CD4-positive, alpha-beta T cell treated with Interleukin-12 subunit alpha and Interleukin-12 subunit beta, for 1 hour (primary cell): ENCODE data around the gene TENM4.
"Not testable (repeated sequence)": the region's sequence is repeated elsewhere in the genome, so short reads cannot be mapped to it uniquely, and the experiment has no call there.

Source experiments
- DNase-seq: peaks from one replicate; pipeline ENCODE4 v3.0.0-alpha.2; 2020

The TENM4 gene

DNA sequence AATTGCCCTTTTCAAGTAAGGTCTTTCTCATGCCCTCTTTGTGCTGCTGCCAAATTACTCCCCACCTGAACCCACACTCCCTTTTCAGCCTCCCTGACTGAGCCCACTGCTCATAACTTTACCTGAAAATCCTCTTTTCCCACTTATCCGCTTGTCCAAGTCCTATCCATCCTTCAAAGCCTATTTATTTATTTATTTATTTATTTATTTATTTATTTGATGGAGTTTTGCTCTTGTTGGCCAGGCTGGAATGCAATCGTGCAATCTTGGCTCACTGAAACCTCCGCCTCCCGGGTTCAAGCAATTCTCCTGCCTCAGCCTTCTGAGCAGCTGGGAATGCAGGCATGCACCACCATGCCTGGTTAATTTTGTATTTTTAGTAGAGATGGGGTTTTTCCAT lies 613.5 kb downstream of the TENM4 start:
- not testable (repeated sequence) for DNase-seq

DNA sequence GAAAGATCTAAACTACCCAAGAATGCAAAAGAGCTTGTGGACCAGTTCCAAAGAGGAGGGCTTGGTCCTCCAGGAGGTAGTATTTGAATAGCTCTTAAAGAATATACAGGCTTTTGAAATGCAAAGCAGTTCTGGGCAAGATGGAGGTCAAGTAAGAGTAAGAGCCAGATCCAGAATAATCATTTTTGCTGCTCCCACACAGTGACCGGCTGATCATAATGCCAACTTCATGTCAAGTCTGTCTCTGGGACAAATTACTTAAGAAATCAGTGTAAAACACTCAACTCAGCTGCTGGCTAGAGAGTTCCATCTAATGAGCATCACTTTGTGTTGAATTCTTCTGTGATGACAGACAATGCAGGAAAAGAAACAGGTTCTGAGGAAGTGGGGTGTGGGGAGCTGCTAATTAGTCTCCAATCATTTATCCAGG lies 615.2 kb downstream of the TENM4 start:
- DNase-seq, result no peak

DNA sequence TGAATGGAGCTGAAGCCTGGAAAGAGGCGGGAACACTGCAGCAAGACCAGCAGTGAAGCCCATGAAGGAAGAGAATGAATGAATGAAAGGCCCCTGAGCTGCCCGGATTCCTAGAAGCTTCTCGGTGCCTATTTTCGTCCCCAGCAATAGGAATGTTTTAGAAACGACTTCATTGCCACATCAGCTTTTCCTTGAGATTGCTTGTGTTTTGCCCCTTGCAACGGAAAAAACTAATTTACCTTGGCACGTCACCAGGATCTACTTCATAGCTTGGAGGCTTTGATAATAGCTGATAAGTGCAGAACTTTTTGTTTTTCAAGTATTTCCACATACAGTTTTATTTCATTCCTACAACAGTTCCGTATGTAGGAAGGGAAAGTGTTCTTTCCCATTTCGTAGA lies 617.2 kb downstream of the TENM4 start:
- no peak for DNase-seq

DNA sequence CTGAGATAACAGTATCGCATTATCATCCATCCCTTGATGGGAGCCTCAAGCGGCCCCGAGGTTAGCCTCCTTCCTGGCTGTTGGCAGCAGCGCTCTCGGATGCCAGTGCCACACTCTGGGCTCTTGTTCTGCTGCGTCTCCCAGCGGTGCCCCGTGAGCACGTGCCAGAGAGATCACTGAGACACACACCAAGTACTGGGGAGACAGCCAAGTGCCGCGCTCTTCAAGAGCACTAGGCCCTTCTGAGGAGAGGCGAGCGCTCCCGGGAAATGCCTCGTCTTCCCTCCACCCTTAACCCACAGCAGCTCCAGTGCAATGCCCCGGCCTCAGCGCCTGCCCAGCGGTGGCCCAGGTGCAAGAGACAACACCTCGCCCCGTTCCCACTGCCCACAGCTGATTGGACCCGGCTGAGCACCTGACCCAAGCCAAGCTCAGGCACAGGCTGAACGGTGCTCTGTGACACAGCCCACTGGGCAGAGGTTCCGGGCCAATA lies 617.9 kb downstream of the TENM4 start:
- no peak for DNase-seq

DNA sequence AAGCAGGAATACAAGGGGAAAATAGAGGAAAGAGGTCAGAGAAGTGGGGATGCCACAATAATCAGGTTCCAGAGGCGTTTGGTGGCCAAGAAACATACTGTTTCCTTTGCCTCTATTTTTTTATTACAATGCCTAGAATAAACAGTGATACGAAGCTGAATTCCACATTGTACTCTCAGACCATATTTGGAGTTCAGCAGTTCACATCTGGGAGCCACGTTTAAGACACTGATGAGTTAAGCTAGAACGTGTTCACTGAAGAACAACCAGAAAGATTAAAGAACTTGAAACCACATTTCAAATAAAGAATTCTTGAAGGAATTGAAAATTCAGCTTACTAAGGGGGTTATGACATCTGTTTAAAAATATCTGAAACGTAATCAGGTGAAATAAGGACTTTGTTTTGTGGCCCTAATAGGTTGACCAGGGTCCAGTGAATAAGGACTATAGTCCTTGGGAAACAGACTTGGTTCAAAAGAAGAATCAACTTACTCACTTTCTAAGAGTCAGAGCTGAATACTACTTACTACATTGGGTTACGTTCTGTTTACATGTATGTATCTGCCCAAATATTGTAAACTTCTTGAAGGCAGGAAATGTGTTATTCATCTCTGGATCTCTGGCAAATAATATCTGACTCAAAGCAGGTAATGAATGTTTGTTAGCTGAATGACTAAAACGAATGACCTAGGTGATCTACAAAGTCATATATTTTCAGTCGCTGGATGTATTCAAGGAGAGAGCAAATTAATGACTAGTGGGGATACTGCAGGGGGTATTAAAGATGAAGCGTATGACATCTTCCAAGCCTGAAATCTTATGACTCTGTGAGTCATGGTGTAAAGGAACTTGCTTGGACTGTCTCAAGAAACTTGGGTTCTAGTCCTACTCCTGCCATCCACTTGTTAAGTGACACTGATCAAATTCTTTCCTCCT lies 619.2 kb downstream of the TENM4 start:
- DNase-seq, result no peak

DNA sequence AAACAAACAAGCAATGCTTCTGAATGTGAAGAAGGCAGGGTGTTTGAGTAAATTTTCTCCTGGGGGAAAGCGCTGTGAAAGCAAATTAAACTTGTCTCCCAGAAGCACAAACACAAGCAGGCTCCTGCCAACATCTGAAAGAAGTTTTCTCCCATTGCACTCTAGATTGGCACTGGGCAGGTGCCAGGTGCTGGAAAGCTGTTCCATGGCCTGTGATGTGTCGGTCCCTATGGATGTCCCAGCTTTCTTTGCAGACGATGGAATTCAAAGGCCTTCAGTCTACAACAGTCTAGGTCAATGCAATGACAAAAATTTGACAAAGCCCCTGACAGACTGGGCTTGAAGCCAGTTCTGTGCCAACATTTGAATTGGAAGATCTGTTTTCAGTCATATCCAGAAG lies 620.1 kb downstream of the TENM4 start:
- no peak for DNase-seq

DNA sequence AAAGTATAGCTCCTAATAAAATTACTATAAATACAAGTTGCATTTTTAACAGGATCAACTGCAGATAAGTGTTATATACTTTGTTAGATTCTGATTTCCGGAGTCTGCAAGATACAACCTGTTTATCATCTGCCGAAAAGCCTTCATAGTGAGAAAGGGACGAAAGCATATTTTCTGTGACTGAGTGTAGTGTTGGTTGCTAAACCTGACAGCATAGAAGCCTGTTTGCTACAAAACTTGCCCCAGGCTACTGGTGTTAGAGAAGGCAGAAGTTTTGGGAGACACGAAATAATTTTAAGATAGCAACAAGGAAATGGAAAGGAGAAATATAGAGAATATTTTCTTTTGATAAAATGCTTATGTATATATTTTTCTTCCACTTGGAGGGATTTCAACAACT lies 622.6 kb downstream of the TENM4 start:
- no peak for DNase-seq

DNA sequence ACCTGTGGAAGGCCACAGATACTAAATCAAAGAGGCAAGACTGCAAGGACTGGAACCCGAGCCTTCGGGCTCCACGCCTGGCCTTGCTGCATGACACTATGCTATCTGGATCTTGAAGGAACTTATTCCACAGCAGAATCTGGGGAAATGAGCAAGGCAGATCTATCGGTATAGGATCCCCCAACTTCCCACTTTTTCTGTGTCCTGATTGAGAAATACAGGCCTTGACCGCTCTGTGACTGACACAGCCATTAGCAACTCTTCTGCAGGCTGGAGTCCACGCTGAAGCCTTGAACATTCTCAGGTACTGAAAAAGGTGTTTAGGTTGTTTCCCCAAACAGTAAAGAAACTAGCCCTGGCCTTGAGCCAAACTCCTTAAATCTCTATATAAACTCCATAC lies 625.0 kb downstream of the TENM4 start:
- DNase-seq, result no peak

DNA sequence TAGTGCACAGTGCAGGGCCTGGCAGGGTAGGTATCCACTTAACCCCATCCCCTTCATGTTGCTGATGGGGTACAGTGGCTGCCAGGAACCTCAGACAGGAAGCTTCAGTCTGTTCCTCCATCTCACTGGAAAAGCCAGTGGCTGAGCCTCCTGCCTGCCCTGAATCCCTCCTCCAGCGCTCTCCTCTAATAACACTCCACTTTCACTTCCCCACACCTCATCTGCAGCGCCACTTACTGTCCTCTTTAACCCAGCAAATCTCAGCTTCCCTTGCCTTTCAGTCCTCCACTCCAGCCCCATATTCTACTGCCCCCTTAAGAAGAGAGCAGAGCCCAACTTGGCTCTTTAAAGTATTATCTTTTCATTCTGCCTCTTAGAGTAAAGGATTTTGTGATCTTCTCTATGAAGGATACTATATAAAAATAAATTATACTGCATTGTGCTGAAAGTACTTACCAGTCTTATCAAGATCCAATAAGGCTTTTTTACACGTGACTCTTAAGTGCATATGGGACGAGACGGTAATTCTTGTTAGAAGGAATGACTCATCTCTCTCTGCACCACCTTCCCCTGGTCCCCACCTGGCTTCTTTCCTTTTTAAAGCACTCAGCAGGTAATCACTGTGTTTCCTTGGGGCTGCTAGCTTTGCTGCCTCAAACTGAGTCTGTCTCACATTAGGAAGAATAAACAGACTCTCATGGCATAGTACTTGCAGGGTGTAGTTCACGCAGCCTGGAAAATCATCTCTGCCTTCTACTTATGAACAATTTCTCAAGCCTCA lies 628.1 kb downstream of the TENM4 start:
- no peak for DNase-seq

DNA sequence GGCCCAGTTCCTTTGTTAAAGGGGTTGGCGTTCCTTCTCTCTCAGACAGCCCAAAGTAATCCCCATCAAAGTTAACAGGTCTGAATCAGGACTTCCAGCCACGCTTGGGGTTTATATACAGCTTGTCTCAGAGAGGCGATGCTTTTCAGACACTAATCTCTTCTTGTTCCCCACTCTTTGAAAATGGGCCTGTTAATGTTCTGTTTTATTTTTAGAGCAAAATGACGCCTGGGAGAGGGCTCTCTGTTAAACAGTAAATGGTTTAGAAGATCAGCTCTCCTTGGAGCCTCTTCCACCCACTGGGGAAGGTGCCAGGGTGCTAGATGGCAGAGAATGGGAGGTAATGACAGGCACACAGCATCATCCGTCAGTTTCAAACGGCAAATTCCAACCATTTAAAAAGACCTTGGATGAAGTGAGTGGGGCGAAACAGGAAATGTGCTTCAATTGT lies 630.2 kb downstream of the TENM4 start:
- no peak for DNase-seq

DNA sequence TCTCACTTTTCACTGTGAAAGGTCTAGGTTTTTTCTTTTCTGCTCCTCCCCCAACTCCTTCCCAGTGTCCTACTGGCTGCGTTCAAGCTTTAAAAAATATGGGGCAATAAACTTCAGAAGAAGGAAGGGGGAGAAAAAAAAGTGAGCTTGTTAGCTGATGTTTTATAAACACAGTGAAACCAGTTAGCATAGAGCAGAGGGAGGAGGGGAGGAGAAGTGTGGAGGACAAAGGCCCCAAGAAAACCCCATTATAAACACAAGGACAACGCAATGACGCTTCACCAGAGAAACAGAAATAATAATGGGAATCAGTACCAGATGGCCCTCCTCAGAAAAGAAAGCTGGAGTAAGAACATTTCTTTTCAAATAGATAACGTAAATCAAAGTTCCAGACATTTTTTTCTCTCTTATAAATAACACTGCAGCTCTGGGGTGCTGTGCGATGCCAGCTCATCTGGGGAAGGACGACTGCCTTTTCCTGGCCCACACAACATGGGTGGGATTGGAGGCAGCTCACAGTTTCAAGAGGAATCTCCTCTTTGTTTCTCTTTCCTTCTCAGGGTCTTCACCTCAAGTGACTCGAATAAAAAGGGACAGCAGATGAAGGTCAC lies 630.8 kb downstream of the TENM4 start:
- no peak for DNase-seq

DNA sequence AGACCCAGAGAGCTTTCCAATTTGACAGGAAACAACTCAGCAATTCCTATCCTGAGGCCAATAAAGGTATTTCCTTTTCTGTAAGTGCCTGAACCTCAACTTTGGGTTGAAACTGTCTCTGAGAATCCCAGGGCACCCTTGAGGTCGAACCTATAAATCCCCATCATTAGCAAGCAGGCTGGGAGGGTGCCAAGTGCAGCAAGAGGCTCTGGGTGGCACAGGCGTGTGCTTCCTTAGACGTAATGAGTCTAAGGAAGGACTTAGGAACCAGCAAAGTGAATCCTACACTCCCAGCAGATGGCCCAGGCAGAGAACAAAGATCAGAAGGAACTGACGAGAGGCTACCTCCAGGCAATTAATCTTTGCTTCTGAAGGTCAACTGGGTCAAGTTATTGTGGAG lies 631.9 kb downstream of the TENM4 start:
- DNase-seq, result no peak

DNA sequence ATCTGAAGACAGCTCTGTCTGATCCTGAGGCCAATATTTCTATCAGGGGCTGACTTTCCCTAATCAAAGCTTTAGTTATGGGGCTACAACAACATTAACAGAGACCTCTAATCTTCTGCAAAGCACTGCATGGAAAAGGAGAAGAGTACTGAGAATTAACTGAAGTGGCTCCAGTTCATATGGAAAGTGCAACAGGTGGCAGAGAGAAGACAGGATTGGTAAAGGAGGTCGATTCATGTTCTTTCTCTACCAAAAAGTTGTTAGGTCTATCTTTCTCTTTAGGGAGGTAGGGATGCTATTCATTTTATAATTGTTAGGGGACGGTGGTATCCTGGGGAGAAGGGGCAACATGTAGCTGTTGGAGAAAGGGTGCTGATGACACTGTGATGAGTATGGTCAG lies 633.5 kb downstream of the TENM4 start:
- DNase-seq, result no peak

DNA sequence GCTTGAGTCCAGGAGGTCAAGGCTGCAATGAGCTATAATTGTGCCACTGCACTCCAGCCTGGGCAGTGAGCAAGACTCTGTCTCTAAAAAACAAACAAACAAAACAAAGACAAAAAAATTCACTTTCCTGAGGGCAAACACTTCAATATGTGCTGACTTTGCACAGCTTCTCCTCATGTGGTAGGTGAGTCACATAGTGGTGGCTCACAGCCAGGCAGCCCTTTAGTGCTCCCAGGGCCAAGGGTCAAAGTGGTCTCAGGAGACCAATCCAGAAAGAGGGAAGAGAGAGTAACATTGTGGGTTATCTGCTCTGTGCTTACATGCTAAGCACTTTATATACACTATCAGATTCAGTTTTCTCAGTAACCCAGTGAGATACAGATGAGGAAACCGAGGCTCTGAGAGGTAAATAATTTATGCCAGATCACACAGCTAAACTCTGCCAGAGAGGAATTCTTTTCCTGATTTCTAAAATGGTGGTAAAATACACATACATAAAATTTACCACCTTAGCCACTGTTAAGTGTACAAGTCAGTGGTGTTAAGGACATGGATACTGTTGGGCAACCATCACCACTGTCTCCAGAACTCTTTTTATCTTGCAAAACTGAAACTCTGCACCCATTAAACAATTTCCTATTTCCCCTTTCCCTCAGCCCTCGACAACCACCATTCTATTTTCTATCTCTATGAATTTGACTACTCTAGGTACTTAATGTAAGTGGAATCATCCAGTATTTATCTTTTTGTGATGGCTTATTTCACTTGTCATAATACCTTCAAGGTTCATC lies 634.4 kb downstream of the TENM4 start:
- DNase-seq, result no peak

DNA sequence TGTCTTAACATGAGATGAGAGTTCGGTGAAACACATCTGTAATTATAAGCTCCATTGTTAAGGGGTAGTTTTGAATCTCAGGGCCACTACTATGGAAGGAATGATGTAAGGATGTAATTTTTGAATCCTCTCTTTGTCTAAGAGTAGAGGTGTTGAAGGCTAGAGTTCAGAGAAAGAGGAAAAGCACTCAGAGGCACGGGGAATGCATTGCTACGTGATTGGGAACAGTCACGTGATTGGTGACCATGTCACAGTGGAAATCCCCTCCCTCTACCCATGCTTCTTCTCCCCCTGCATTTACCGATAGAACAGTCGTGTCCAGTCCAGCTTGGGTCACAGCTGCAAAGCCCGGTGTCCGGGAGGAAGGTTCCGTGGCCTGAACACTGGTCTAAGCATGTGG lies 635.8 kb downstream of the TENM4 start:
- no peak for DNase-seq

DNA sequence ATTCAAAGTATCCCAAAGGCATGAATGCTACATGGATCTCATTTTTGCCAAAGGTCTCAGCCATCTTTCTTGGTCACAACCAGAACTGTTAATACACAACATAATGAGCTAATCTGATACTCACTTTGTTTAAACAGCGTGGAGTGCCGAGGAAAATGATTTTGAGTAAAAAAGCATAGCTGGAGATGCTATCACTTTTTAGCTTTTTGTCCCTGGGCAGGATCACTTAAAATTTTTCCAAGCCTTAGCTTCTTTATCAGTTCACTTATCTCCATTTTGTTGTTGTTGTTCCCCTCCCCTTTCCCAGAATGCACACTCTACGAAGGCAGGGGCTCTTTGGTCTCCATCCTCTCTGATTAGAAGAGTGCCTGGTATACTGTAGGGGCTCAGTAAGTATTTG lies 636.8 kb downstream of the TENM4 start:
- no peak for DNase-seq

DNA sequence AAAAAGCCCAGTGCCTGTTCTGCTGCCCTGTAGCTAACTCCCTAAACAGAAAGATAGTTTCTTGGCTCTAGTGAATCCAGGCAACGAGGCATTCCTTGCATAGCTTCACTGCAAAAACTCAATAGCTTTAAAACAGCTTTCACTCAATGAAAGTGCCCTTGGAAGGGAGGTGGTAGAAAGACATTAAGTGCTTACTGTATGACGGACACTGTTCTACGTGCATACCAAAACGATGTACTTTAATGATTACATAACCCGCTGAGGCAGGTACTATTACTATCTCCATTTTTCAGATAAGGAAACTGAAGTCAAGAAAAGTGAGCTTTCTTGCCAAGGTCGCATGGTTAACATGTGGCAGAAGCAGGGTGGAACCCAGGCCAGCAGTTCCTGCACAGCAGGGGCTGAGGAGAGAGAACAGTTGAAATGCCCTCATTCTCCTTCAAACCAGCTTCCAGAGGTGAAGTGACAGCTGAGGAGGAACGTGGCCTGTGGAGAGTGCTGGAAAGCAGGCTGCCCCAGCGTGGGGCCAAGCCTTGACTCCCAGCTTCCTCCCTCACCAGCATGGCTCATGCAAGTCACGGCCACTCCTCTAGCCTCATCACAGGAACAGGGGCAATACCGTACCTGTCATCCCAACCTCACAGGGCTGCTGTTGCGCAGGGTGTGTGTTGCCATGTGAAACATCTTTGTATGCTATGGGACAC lies 638.6 kb downstream of the TENM4 start:
- DNase-seq, result no peak

DNA sequence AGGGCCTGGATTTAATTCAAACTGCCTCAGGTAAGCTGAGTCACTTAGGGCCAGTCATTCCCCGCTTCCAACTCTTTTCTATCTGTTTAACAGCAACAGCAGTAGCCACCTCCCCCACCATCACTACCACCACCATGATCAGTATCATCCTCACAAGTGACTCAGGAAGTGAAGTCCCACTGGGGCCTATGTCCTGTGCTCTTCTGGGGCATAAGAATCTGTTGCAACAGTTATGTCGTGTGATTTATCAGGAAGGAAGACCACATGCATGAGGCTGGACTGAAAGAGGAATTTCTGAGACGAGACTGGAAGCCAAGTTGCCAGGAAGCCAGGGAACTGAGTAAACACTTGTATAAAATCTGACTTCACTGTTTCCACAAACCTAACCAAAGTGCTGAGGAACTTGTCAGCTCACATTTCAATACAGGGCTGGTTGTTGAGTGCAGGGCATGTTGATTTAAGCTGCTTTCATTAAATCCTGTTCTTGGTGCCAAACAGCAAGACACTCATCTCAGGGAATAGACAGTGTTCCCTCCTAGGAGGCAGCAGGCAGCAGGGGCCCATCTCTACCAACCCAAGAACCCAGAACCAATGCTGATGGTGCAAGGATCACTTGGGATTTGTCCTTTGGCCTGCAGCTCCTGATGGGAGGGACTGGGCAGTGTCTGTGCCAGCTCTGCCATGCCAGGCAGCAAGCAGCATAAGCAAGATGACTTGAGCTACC lies 639.5 kb downstream of the TENM4 start:
- no peak for DNase-seq

DNA sequence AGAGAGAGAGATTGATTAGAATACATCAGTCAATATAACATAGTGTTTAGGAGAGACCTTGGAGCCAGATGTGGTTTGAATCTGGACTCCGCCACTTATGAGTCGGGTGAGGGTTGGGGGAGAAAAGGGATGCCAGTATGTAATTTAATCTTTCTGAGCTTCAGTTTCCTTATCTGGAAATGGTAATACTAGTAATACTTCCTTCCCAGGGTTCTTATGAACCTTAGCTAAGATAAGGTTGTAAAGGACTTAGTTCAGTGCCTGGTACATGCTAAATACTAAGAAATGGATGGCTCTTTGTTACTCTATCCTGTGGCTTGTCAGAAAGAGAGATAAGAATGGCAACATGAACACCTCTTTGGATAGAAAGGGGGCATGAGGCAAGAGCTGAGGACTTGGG lies 640.1 kb downstream of the TENM4 start:
- DNase-seq, result no peak

DNA sequence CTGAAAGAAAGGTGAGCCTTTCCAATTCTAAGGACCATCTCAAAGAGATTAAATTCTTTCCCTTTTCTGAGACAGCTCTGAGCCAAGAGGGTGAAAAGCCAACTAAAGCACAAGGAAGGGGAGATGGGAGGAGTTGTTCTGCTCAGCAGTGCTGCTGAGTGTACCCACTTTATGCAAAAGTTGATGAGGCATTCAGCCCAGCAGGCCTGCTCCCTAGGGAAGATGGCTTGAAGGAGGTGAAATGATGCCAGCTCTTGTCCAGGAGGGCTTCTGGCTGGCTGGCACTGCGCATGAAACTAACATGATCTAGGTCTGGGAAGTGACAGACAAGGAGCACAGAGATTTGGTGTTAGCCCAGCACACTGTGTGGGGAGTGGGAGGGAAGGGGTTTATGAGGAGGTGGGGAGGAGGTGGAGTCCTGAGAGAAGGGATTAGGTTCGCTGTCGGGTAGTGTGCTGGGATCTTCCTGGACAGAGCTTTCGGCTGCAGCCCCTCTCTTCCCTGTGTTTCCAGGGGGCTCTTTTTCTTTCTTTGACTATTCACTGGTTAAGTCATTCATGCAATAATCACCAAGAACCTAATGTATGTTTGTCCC lies 640.6 kb downstream of the TENM4 start:
- DNase-seq, result no peak

DNA sequence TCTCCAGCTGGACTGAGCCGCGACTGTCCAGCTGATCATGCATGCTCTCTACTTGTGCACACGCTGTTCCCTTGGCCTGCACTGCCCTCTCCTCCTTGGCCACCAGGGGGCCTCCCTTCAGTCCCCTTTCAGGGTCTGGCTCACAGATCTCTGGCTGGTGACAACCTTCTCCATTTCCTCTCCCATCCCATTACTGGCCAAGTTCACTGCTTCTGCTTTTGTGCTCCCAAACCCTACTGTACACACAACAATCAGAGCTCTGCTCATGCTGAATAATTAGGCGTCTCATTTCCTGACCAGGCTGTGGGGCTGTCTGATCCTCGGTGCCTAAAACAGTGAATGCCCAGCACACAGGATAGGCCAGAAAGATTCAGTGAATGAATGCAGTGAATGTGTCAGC lies 642.2 kb downstream of the TENM4 start:
- no peak for DNase-seq
